ENCODE data around the gene AHI1.

DNA sequence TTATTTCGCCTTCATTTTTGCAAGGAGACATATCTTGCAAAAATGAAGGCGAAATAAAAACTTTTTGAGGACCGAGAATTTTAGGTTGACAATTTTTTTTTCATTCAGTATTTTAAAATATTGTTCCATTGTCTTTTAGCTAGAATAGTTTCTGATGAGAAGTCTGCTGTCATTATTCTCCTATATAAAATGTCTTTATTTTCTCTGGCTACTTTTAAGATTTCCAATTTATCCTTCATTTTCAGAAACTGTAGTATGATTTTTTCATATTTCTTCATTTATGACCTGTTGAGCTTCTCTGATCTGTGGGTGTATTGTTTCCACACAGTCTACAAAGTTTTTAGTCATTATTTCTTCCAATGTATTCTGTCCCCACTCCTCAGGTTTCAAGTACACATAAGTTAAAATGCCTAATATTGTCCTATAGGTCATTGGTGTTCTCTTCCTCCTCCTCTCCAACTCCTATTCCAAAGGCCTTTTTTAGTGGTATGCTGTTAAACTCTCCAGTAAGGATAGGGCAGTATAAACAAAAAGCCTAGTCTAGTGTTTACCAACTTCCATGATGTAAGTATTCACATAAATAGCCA is 15.7 kb downstream of the AHI1 start:
- TF ChIP-seq, protein P1, sequence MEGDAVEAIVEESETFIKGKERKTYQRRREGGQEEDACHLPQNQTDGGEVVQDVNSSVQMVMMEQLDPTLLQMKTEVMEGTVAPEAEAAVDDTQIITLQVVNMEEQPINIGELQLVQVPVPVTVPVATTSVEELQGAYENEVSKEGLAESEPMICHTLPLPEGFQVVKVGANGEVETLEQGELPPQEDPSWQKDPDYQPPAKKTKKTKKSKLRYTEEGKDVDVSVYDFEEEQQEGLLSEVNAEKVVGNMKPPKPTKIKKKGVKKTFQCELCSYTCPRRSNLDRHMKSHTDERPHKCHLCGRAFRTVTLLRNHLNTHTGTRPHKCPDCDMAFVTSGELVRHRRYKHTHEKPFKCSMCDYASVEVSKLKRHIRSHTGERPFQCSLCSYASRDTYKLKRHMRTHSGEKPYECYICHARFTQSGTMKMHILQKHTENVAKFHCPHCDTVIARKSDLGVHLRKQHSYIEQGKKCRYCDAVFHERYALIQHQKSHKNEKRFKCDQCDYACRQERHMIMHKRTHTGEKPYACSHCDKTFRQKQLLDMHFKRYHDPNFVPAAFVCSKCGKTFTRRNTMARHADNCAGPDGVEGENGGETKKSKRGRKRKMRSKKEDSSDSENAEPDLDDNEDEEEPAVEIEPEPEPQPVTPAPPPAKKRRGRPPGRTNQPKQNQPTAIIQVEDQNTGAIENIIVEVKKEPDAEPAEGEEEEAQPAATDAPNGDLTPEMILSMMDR (IDR thresholded peaks at IDR 0.05; ENCODE audit: poor library complexity) = no peak
- no peak for TF ChIP-seq EZH2 (IDR thresholded peaks at IDR 0.05; ENCODE audit: borderline replicate concordance)

Measured in hepatocyte (in vitro differentiated cells).